MM.1S (cell line): Measurements from ENCODE around the gene EMCN.
A peak's percentile ranks its signal among the peaks of the same experiment; 100 is the strongest.

Source experiments
- DNase-seq: peaks from one replicate; pipeline ENCODE4 v3.0.0-alpha.2; 2015
- H2AFZ ChIP-seq: fragments of 300-600 bp; sonication (generic); 2 replicates; pipeline ENCODE4 v1.6.0; 2016; ENCODE audit warnings: antibody characterized with exemption, low read length
- H3F3A ChIP-seq: fragments of 300-600 bp; sonication (generic); 2 replicates; pipeline ENCODE4 v1.6.1; 2016; ENCODE audit warnings: mild to moderate bottlenecking, antibody characterized with exemption, low read length, moderate library complexity, mixed read lengths; ENCODE audit not compliant: insufficient read depth
- H3K27ac ChIP-seq: fragments of 300-600 bp; sonication (generic); 2 replicates; pipeline ENCODE4 v1.5.1; 2016; ENCODE audit warnings: mild to moderate bottlenecking, low read length
- H3K27me3 ChIP-seq: fragments of 300-600 bp; sonication (generic); replicated peaks from 2 replicates; pipeline ENCODE4 v1.6.0; 2016; ENCODE audit warnings: low read length; ENCODE audit not compliant: insufficient read depth
- H3K36me3 ChIP-seq: fragments of 300-600 bp; sonication (generic); replicated peaks from 2 replicates; pipeline ENCODE4 v1.6.1; 2016; ENCODE audit warnings: mild to moderate bottlenecking, low read length, mixed read lengths; ENCODE audit not compliant: insufficient read depth
- H3K4me1 ChIP-seq: fragments of 300-600 bp; sonication (generic); 2 replicates; pipeline ENCODE4 v1.6.1; 2016; ENCODE audit warnings: low read length, mixed read lengths
- H3K4me2 ChIP-seq: fragments of 300-600 bp; sonication (generic); 2 replicates; pipeline ENCODE4 v1.6.0; 2016; ENCODE audit warnings: low read depth, low read length
- H3K4me3 ChIP-seq: fragments of 300-600 bp; sonication (generic); 2 replicates; pipeline ENCODE4 v1.5.1; 2016; ENCODE audit warnings: low read length, mixed read lengths
- H3K79me2 ChIP-seq: fragments of 300-600 bp; sonication (generic); 2 replicates; pipeline ENCODE4 v1.6.1; 2016; ENCODE audit warnings: mixed run types, low read length, mixed read lengths
- H3K9ac ChIP-seq: fragments of 300-600 bp; sonication (generic); 2 replicates; pipeline ENCODE4 v1.6.1; 2016; ENCODE audit warnings: low read length, mixed read lengths
- H3K9me2 ChIP-seq: fragments of 300-600 bp; sonication (generic); replicated peaks from 2 replicates; pipeline ENCODE4 v1.6.1; 2016; ENCODE audit warnings: mild to moderate bottlenecking, low read length, mixed read lengths; ENCODE audit not compliant: insufficient read depth
- H3K9me3 ChIP-seq: fragments of 300-600 bp; sonication (generic); replicated peaks from 2 replicates; pipeline ENCODE4 v1.6.1; 2016; ENCODE audit warnings: mild to moderate bottlenecking, low read length, mixed read lengths; ENCODE audit not compliant: insufficient read depth
- H4K20me1 ChIP-seq: fragments of 300-600 bp; sonication (generic); 2 replicates; pipeline ENCODE4 v1.6.1; 2016; ENCODE audit warnings: mild to moderate bottlenecking, low read length, moderate library complexity, mixed read lengths; ENCODE audit not compliant: insufficient read depth
- EZH2 ChIP-seq: fragments of 300-600 bp; sonication (generic); optimal IDR thresholded peaks from 2 replicates; pipeline ENCODE3; 2017; ENCODE audit warnings: low read depth, mild to moderate bottlenecking, antibody characterized with exemption, low read length, mixed read lengths
- EZH2phosphoT487 ChIP-seq: fragments of 300-600 bp; sonication (generic); IDR thresholded peaks from 2 replicates; pipeline ENCODE4 v1.6.1; 2018; ENCODE audit warnings: antibody characterized with exemption, low read length
- TF ChIP-seq, protein P1 (sequence below): fragments of 300-600 bp; sonication (generic); IDR thresholded peaks from 2 replicates; pipeline ENCODE4 v1.5.1; 2016; ENCODE audit warnings: antibody characterized with exemption, low read length, mixed read lengths

EMCN gene

DNA sequence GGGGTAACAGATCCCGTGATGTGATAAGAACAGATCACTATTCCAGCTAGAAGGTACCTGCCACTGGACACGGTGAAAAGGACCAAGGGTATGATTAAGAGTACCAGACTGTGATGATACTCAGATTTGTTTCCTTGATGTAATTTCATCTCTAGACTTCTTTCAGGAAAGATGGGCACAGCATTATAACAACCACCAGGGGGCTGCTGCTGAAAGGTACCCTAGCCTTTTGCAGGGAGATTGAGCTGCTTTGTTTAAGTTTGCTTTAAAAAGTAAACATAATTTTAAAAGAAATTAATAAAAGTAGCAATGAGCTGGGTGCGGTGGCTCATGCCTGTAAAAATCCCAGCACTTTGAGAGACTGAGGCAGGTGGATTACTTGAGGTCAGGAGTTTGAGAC is 145.4 kb downstream of the EMCN start:
- Histone ChIP-seq H2AFZ (no peak overlapping the region), H3K27ac (no peak overlapping the region), H3K27me3 (no peaks in the 10 kb centered on the region), H3K9me2 (no peaks in the 10 kb centered on the region), H3K4me2 (no peak overlapping the region), H3K9ac (no peak overlapping the region), H3K79me2 (no peaks in the 10 kb centered on the region), H3F3A (no peaks in the 10 kb centered on the region), H3K9me3 (no peaks in the 10 kb centered on the region), H3K4me3 (no peak overlapping the region), H3K36me3 (no peaks in the 10 kb centered on the region), H3K4me1 (peaks cover 6% of the 10 kb centered on the region), H4K20me1 (no peaks in the 10 kb centered on the region)
- DNase-seq = no peak
- TF ChIP-seq EZH2 = no peak
- TF ChIP-seq, protein P1, sequence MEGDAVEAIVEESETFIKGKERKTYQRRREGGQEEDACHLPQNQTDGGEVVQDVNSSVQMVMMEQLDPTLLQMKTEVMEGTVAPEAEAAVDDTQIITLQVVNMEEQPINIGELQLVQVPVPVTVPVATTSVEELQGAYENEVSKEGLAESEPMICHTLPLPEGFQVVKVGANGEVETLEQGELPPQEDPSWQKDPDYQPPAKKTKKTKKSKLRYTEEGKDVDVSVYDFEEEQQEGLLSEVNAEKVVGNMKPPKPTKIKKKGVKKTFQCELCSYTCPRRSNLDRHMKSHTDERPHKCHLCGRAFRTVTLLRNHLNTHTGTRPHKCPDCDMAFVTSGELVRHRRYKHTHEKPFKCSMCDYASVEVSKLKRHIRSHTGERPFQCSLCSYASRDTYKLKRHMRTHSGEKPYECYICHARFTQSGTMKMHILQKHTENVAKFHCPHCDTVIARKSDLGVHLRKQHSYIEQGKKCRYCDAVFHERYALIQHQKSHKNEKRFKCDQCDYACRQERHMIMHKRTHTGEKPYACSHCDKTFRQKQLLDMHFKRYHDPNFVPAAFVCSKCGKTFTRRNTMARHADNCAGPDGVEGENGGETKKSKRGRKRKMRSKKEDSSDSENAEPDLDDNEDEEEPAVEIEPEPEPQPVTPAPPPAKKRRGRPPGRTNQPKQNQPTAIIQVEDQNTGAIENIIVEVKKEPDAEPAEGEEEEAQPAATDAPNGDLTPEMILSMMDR = peak; percentile 29
- TF ChIP-seq EZH2phosphoT487 = no peak

DNA sequence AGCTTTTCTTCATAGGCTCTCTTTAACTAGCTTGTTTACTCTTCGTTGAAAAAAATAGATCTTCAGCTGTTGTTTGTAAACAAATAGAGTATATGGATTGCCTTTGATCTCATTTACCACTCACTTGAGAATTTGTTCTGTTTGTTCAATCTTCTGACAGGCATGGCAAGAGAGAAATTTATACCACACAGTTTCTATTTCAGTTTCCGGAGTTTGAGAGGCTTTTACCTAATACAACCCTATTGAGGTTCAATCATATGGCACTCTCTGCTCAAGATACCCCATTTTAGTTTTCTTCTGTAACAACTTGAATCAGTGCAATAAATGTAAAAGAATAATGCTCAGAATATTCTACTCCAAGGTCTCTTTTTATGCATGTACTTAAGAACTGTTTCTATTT is 148.0 kb downstream of the EMCN start:
- Histone ChIP-seq H3K4me1 (peaks cover 6% of the 10 kb centered on the region), H3K9me3 (no peaks in the 10 kb centered on the region), H3K79me2 (no peaks in the 10 kb centered on the region), H3K9ac (no peak overlapping the region), H3K4me3 (no peak overlapping the region), H3K36me3 (no peaks in the 10 kb centered on the region), H3K27ac (no peak overlapping the region), H3K27me3 (no peaks in the 10 kb centered on the region), H2AFZ (no peak overlapping the region), H3K9me2 (no peaks in the 10 kb centered on the region), H4K20me1 (no peaks in the 10 kb centered on the region), H3F3A (no peaks in the 10 kb centered on the region), H3K4me2 (peak overlapping the region; percentile 9; the same call in 1 of the 2 replicates)
- TF ChIP-seq, protein P1 = no peak
- TF ChIP-seq EZH2 (no peak), EZH2phosphoT487 (no peak)
- DNase-seq = peak; percentile 66

DNA sequence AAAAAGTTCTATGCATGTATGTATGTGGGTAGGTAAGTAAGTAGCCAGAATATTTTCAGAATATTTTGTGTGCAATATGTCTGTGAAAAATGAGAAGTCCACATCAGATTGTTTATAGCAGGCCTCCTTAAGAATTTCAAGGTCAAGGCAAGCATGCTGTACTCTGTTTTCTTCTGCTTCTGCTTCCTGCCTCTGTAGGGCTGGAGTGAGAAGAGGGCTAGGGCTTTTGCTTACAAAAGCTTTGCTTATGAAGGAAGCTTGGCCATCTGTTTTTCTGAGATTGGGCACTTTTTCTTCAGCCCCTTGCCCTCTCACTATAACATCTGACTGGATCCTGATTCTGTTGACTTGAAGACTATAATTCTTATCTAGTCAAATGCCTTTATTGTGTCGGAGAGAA is 150.4 kb downstream of the EMCN start:
- H3K4me1 ChIP-seq = peaks cover 6% of the 10 kb centered on the region
- H3K27me3 ChIP-seq = no peaks in the 10 kb centered on the region
- H3K27ac ChIP-seq = no peak overlapping the region
- H3K4me3 ChIP-seq = no peak overlapping the region
- no peak overlapping the region for H3K4me2 ChIP-seq
- no peaks in the 10 kb centered on the region for H3F3A ChIP-seq
- no peaks in the 10 kb centered on the region for H3K36me3 ChIP-seq
- DNase-seq = no peak
- TF ChIP-seq EZH2phosphoT487 = no peak
- TF ChIP-seq, protein P1 = no peak
- no peak for TF ChIP-seq EZH2
- H3K79me2 ChIP-seq = no peaks in the 10 kb centered on the region
- no peak overlapping the region for H2AFZ ChIP-seq
- H3K9me3 ChIP-seq = no peaks in the 10 kb centered on the region
- no peak overlapping the region for H3K9ac ChIP-seq
- H3K9me2 ChIP-seq = no peaks in the 10 kb centered on the region
- no peaks in the 10 kb centered on the region for H4K20me1 ChIP-seq
